Neutrophil (primary cell): Measurements from ENCODE around the gene RSRC1.

ENCODE experiments used
- H3K27ac ChIP-seq: fragments of 200-600 bp; sonication (generic); 2 replicates; pipeline ENCODE4 v1.5.1; 2016; ENCODE audit warnings: mild to moderate bottlenecking, moderate library complexity
- H3K27me3 ChIP-seq: fragments of 200-600 bp; sonication (generic); 2 replicates; pipeline ENCODE4 v1.6.0; 2016; ENCODE audit warnings: mild to moderate bottlenecking
- H3K36me3 ChIP-seq: fragments of 200-600 bp; sonication (generic); 2 replicates; pipeline ENCODE4 v1.5.1; 2017
- H3K4me1 ChIP-seq, 2 experiments: fragments of 200-600 bp in 1 of 2; sonication (generic) in 1 of 2; 1 replicate in 1 of 2; 2 replicates in 1 of 2; pipeline versions ENCODE4 v1.5.1 to v1.6.1; 2013 to 2016; ENCODE audit warnings: low read depth in 1 of 2, low read length in 1 of 2, mild to moderate bottlenecking in 1 of 2, moderate library complexity in 1 of 2; ENCODE audit not compliant: control insufficient read depth in 1 of 2, insufficient read depth in 1 of 2
- H3K4me3 ChIP-seq, 2 experiments: fragments of 200-600 bp in 1 of 2; sonication (generic) in 1 of 2; 1 replicate in 1 of 2; 2 replicates in 1 of 2; pipeline ENCODE4 v1.5.1; 2013 to 2016; ENCODE audit warnings: low read depth in 1 of 2, low read length in 1 of 2, mild to moderate bottlenecking in 1 of 2, moderate library complexity in 1 of 2
- H3K9me3 ChIP-seq: fragments of 200-600 bp; sonication (generic); 2 replicates; pipeline ENCODE4 v1.5.1; 2016
- CTCF ChIP-seq: fragments of 200-600 bp; sonication (generic); IDR thresholded peaks from 2 replicates; pipeline ENCODE4 v1.5.1; 2016; ENCODE audit warnings: antibody characterized with exemption

Gene RSRC1

GRCh38 chr3:158261371-158261991, 151.6 kb downstream of the RSRC1 start:
- H3K27me3 ChIP-seq, result no peaks in the 10 kb centered on the region
- peaks cover 4 to 5% of the 10 kb centered on the region in 2 experiments for H3K4me1 ChIP-seq
- H3K36me3 ChIP-seq, result no peaks in the 10 kb centered on the region
- H3K27ac ChIP-seq, result no peak overlapping the region
- TF ChIP-seq CTCF, result no peak
- peaks cover under 1% of the 10 kb centered on the region for H3K9me3 ChIP-seq
- H3K4me3 ChIP-seq, result no peak overlapping the region

GRCh38 chr3:158264894-158265293, 155.0 kb downstream of the RSRC1 start:
- Histone ChIP-seq H3K27me3 (no peaks in the 10 kb centered on the region), H3K36me3 (no peaks in the 10 kb centered on the region), H3K4me1 (no peaks in the 10 kb centered on the region), H3K4me3 (no peak overlapping the region), H3K9me3 (peaks cover 8% of the 10 kb centered on the region), H3K27ac (no peak overlapping the region)
- TF ChIP-seq CTCF, result no peak

DNA sequence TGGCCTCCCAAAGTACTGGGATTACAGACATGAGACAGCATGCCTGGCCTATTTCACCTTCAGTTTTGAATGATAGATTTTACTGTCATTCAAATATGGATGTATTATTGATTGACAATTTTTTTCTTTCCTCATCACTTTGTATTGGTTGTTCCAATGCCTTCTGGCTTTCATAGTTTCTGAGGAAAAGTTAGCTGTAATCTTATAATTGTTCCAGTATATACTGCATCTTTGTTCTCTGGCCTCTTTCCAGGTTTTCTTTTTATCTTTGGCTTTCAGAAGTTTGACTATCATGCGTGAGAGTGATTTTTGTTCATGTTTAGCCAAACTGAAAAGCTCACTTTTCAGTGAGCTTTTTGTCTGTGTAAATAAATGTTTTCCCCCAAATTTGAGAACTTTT, 157.1 kb downstream of the RSRC1 start:
- Histone ChIP-seq H3K4me3 (no peak overlapping the region), H3K27ac (no peak overlapping the region), H3K36me3 (no peaks in the 10 kb centered on the region), H3K9me3 (peaks cover 8% of the 10 kb centered on the region), H3K4me1 (no peaks in the 10 kb centered on the region), H3K27me3 (no peaks in the 10 kb centered on the region)
- TF ChIP-seq CTCF, result no peak

GRCh38 chr3:158269942-158270341, 160.1 kb downstream of the RSRC1 start:
- peaks cover 8% of the 10 kb centered on the region for H3K9me3 ChIP-seq
- H3K4me1 ChIP-seq, result no peaks in the 10 kb centered on the region
- no peak for TF ChIP-seq CTCF
- H3K27ac ChIP-seq, result no peak overlapping the region
- H3K27me3 ChIP-seq, result no peaks in the 10 kb centered on the region
- no peak overlapping the region for H3K4me3 ChIP-seq
- no peaks in the 10 kb centered on the region for H3K36me3 ChIP-seq

- Histone ChIP-seq H3K27me3 (no peaks in the 10 kb centered on the region), H3K4me3 (no peak overlapping the region), H3K4me1 (no peaks in the 10 kb centered on the region), H3K27ac (no peak overlapping the region), H3K9me3 (peaks cover 2% of the 10 kb centered on the region), H3K36me3 (no peaks in the 10 kb centered on the region)
- no peak for TF ChIP-seq CTCF
Measured at GRCh38 chr3:158272081-158272480, 162.2 kb downstream of the RSRC1 start.
